Measurements from ENCODE around the gene GBA2.

GBA2 gene

DNA sequence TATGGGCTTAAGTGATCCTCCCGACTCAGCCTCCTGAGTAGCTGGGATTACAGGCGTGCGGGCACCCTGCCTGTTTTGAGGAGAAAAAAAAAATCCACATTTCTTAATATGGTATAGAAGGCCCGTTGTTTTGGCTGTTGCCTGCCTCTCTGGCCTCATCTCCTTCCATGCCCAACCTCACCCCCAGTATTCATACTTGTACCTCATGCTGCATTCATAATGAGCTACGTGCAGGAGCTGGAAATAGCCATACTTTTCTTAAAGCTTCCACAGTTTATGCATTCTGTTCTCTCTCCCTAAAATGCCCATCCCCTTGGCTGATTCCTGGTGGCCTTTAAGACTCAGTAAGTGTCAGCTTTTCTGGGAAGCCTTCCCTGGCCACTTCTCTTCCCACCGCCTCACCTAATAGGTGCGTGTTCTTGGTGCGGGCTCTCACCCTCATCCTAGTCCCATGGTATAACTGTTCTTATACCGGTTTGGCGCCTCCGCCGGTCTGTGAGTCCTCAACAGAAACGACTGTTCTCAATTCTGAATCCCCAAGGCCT, 57.2 kb downstream of the GBA2 start:
- DNase-seq = no peak

DNA sequence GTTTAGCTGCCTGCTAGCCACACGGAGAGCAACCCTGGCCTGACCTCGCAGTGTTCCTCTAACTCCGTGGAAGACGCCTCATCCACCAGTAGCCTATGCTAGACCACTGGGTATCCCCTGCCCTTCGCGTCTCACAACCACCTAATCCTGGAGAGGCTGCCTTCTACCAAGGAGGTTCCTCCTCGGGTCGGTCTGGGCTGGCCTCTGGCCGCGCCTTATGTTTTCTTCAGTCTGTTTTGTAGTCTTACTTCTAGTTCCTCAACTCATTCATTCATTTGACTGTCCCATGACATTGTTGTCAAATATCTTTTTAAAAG, 57.7 kb downstream of the GBA2 start:
- no peak for DNase-seq

DNA sequence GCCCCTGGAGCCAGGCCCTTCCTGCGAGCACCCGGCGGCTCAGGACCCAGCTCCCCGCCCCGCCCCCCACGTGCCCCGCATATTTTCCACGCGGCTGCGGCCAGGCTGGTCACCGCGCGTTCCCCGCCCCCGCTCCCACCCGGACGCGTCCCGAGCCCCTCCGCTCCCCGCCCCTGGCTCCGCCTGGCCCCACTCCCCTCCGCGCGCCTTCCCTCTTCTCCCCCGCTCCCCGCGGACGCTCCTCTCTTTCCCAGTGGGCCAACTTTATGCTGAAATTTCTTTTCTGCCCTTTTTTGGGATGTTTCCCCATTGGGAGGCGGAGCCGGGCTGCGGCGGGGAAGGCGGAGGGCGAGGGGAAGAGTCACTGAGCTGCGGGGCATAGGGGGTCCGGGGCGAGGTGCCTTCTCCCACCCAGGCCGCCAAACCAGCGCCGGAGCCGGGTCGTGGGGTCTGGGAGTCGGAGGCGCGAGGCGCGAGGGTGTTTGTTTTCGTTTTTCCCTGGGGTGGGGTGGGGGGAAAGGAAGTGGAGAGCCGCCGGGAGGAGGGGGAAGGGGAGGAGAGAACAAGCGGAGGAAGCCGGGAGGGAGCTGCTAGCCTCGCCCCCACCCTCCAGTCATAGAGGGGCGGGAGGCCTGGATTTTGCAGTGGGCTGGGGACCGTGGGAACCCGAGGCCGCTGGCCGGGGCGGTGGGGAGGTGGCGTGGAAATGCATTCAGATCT, 58.3 kb downstream of the GBA2 start:
- DNase-seq = peak; percentile 71

DNA sequence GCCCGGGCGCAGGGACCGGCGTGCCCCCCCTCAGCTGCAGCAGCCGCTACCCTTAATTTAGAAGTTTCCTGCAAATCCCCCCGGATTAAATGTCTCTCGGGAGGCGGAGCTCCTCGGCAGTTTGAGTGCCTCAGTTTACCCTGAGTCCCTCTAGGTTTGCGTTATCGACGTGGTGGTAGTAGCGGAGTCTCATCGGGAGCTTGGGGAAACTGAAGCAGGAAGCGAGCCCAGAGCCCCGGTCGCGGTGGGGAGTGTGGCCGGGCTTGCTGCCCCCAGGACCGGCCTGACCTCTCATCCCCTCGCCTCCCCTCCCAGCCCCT, 58.8 kb downstream of the GBA2 start:
- DNase-seq = peak; percentile 72

DNA sequence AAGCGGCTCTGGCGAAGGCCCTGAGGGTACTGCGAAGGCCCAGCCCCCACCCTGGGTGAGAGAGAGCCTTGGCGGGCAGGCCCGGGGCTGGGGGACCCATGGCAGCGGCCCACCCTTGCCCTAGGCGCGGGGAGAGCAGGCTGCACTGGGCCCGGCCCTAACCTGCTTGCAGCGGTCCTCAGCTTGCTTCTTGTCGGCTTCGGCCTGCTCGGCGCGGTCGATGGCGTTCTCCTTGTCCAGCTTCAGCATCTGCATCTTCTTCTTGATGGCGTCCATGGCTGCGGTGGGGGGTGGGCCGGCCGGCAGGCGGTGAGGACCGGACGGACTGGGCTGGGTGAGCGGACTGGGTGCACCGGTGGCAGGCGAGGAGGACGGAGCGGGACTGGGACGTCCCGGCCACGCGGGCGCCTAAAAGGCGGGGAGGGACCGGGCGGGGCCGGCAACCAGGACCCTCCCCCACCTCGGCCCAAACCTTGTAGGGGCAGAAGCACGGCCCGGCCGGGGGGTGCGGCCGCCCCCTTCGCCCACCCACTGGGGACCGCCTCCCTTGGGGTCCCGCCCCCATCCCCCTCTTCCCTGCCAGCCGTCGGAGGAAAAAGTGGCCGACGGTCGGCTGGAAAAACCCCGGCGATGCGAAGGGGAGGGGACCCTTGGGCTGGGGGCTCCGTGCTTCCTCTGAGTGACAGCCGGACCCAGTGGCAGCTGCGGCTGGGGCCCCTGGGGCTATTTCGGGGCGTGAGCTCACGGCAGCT, 59.3 kb downstream of the GBA2 start, which contains the start of gene TPM2:
Gene TPM2, minus strand, starts transcription at position 384 of the 752 bp plus-strand sequence. Its CDS starts 108 bp downstream, at position 276.
- DNase-seq = peak; percentile 75

DNA sequence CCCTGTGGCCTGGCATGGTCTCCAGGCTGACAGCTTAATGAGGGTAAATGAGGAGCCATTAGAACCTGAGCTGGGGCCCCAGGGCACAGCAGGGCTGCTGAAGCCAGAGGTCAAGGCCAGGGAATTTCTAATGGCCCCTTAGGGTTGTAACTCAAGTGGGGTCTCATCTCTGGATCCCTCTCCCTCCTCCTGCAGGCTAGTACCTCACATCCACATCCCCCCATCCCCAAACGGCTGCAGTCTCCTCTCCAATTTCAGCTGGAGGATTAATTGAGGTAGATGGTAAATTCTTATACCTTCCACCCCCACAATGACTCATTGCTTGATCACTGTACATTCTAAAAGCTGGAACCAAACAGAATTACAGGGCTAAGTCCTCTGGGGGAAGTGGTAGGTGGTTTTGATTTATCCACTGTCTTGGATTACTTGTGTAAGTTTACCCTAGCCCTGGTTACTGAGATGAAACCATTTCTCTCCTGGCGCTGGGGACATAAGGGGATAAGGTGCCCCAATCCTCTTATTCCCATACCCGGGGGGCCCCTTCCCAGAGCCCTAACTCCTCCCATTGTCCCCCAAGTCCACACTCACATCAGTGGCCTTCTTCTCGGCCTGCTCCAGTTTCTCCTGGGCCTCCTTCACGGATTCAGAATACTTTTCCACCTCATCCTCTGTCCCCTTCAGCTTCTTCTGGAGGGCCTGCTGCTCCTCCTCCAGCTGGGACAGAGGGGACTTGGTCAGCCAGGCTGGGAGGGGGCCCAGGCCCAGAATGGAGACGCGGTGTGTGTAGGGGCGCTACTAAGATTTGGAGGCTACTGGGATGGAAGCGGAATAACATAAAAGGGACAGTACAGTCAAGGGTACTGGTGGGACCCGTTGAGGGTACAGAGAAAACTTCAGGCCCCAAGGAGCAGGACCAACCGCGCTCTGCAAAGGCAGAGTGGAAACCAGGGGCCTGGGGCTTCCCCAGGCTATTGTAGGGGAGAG, 60.2 kb downstream of the GBA2 start:
- DNase-seq = no peak

DNA sequence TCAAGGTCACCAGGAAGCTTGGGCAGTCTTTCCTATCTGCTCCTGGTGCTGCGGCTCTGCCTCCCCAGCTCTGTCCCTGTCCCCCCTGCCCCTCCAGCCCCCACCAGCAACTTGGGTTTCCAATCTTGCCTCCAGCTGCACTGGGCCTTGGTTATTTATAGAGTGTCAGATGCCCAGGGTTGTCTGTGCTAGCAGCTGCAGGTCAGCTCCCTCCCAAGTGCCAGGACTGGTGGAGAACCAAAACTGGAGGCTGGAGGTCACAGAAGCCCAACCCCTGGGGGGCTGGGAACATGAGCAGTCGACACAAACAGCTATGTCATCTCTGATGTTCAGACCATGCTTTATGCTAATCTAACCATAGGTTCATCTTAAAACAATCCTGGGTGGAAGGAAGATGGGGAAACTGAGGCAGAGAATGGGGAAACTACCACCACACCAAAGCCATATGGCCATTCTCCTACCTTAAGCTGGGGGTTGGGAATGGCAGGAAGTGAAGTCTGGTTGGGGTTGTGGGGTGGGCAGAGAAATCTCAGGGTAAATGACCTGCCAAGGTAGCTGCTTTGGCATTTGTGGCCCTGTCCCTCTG, 61.0 kb downstream of the GBA2 start:
- DNase-seq = no peak

DNA sequence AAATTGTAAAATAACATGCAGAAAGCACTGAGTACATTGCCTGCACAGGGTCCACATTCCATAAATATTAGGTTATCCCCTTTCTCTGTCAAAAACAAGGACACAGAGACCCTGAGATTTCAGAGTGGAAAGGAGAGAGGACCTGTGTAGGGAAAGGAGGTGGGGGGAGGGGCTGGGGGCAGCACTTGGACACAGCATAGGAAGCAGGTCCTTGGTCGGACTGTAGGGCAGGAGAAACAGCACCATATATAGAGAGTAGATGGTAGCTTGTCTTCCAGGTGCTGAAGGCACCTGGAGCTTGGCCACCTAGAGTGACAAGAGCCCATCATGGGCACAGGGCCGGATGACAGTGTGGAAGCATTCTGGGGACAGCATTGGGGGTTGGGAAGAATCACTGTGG, 61.7 kb downstream of the GBA2 start:
- no peak for DNase-seq

Data from right kidney (tissue), 1 donor.